GM10266 (cell line): ENCODE results near the gene WFS1.

Experiments
- DNase-seq: peaks from one replicate; pipeline ENCODE4 v3.0.0; 2012; ENCODE audit errors: extremely low spot score
- TF ChIP-seq, protein P1 (sequence below): IDR thresholded peaks from 2 replicates; pipeline ENCODE4 v1.5.1; 2012; ENCODE audit warnings: mild to moderate bottlenecking, low read depth; ENCODE audit not compliant: control insufficient read depth, insufficient read depth; ENCODE audit errors: missing control alignments

WFS1 gene

DNA sequence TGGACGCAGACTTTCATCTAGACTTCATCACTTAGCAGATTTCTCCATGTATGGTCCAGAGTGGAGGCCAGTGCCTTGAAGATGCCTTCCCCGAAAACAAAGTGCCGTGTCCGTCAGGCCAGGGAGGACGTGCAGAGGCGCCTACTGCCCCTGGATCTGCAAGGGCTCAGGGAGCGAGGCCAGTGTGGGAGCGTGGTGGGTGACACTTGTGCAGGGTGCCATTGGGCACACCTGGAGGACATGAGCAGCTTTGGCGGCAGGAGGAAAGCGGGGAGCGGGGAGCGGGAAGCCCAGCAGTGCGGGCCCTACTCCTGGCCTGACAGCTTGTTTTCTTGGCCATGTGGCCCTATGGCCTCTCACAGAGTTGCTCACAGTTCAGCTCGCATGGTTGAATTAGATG is 25.8 kb downstream of the WFS1 start:
- DNase-seq = no peak
- TF ChIP-seq, protein P1, sequence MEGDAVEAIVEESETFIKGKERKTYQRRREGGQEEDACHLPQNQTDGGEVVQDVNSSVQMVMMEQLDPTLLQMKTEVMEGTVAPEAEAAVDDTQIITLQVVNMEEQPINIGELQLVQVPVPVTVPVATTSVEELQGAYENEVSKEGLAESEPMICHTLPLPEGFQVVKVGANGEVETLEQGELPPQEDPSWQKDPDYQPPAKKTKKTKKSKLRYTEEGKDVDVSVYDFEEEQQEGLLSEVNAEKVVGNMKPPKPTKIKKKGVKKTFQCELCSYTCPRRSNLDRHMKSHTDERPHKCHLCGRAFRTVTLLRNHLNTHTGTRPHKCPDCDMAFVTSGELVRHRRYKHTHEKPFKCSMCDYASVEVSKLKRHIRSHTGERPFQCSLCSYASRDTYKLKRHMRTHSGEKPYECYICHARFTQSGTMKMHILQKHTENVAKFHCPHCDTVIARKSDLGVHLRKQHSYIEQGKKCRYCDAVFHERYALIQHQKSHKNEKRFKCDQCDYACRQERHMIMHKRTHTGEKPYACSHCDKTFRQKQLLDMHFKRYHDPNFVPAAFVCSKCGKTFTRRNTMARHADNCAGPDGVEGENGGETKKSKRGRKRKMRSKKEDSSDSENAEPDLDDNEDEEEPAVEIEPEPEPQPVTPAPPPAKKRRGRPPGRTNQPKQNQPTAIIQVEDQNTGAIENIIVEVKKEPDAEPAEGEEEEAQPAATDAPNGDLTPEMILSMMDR = no peak

DNA sequence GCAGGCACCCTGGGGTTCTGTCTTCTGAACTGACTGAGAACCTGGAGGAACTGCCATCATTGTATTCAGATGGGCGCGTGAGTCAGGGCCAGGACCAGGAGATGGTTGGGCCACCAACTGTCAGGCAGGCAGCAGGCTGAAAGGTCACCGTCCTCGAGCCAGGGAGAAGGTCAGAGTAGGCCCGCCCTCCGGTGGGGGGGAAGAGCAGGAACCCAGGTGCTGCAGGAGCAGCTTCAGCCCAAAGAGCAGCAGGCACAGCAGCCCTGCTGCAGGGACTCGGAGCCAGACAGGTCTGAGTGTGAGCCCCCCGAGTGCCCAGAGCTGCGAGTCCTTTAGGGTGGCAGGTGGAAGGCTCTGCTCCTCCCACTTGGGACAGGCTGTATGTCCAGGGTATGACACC is 26.4 kb downstream of the WFS1 start:
- TF ChIP-seq, protein P1 = no peak
- no peak for DNase-seq

DNA sequence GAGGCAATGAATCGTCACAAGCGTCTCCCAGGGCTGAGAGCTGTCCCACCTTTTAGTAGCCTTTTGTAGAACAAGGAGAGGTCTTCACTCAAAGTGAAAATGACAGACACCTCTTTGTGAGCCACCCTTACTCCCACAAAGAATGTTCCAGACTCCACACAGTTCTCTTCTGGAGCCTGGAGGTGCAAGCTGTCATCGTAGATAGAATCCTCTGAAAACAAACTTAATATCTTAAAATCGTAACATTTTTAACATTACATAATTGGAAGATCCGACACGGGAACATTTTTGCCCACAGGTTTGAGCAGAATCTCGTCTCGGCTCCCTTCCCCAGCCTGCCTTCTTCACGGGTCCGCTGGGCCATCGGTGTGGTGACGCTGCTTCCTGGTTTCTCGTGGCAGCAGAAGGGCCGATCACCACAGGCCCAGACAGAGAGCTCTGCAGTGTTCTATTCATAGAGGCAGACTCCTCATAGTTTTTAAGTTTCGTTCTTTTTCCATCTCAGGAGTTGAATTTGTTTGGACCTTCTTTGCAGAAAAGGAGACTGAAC is 27.7 kb downstream of the WFS1 start:
- no peak for DNase-seq
- TF ChIP-seq, protein P1 = no peak

DNA sequence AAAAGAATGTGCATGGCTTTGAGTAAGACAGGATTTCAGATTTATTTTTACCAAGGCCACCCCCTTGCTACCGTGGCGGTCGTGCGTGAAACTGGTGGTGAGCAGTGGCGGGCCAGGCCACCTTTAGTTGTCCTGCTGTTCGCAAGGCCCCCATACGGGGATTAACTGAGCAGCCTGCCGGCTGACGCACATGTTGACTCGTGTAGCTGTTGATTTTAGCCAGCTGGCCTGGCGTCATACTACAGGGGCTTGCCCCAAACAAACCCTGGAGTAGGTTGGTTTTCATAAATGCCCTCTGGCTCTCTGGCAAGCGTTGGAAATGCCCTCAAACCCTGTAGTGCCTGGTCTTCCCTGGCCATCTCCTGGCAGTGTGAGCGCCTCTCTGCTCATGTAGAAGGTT is 28.4 kb downstream of the WFS1 start:
- DNase-seq = no peak
- TF ChIP-seq, protein P1 = no peak

DNA sequence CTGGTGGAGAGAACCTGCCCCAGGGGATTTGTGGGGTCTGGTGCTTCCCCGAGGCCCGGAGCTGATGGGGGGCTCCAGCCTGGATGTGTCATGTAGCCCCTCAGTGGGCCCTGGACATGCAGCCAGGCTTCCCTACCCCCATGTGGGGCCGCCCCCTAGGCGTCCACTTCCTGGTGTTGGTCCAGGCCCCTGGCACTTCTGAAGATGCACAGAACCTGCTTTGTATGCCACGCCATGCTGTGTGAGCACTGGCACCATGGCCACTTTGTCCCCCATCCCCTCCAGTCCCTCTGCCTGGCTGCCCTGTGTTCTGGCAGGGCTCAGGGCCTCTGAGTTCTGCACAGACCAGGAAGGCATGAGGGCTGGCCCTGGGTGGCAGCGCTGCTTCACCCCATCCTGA is 29.2 kb downstream of the WFS1 start:
- TF ChIP-seq, protein P1 = no peak
- no peak for DNase-seq

DNA sequence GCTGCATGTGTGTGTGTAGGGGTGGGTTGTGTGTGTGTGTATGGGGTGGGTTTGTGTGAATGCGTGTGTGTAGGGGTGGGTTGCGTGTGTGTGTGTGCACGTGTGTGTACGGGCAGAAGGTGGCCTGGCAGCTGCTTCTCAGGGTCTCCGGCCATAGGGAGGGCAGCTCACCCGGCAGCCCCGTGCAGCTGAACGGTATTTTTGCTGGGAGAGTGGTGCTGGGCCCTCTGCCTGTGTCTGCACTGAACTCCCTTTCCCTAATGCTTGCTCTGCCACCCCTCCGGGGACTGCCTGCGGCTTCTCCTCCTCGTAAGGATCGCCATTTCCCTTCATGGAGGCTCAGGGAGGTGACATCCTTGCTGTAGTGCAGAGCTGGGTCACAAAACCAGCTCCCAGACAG is 30.2 kb downstream of the WFS1 start:
- no peak for DNase-seq
- TF ChIP-seq, protein P1 = no peak

DNA sequence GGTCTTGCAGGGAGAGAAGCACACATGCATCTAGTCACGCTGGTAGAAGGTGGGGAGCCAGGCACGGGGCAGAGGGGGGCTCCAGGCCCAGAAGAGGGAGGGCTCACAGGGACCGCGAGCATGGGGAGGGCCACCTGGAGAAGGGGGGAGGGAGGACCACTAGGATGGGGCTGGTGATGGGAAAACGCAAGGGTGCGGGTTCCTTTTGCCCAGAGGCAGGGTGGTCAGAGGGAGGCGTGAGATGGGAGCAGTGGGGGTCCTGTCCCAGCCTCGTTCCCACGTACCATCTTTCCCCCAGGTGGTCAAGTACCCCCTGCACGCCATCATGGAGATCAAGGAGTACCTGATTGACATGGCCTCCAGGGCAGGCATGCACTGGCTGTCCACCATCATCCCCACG is 30.7 kb downstream of the WFS1 start:
- no peak for DNase-seq
- TF ChIP-seq, protein P1 = no peak
